Psoas muscle (tissue), 8 donors: ENCODE results near the gene PRR22. TPM values are rescaled to one million over a fixed set of nuclear protein-coding genes. Genes with fewer than 3 reads are reported as not detected.

Source experiments
- ATAC-seq, 4 donors: fragments of 200-7000 bp; cut with Tn5 transposase; one replicate each; pipeline ENCODE4 v1.9.1; 2020; ENCODE audit warnings: moderate library complexity in 3 of 4, mild to moderate bottlenecking in 2 of 4
- DNase-seq, 2 donors: peaks; one replicate each; pipeline ENCODE4 v3.0.0-alpha.2; 2020
- H3K27ac ChIP-seq: fragments of 200-600 bp; one replicate; pipeline ENCODE4 v1.8.0; 2022
- H3K27me3 ChIP-seq, 3 donors: fragments of 200-600 bp in 1 of 3; one replicate each; pipeline versions ENCODE4 v1.6.1 to v1.8.0; 2013 to 2022; ENCODE audit warnings: low read length in 2 of 3, mild to moderate bottlenecking in 2 of 3, moderate library complexity in 1 of 3; ENCODE audit not compliant: insufficient read depth in 3 of 3
- H3K36me3 ChIP-seq, 2 donors: fragments of 200-600 bp in 1 of 2; one replicate each; pipeline versions ENCODE4 v1.6.1 to v1.8.0; 2013 to 2022; ENCODE audit warnings: low read depth in 1 of 2, mild to moderate bottlenecking in 1 of 2, moderate library complexity in 1 of 2; ENCODE audit not compliant: insufficient read depth in 1 of 2
- H3K4me1 ChIP-seq: fragments of 200-600 bp; one replicate; pipeline ENCODE4 v1.8.0; 2022
- H3K4me3 ChIP-seq: fragments of 200-600 bp; one replicate; pipeline ENCODE4 v1.8.0; 2022; ENCODE audit warnings: mild to moderate bottlenecking
- H3K9me3 ChIP-seq: fragments of 200-600 bp; one replicate; pipeline ENCODE4 v1.8.0; 2022
- CTCF ChIP-seq: fragments of 200-600 bp; IDR thresholded peaks from one replicate; pipeline ENCODE4 v1.8.0; 2022; ENCODE audit warnings: antibody characterized with exemption
- WGBS, 3 donors: extraction: QIAGEN DNeasy Blood & Tissue Kit; methylation state at CpG; one replicate each; pipeline versions ENCODE4 v1.1.6 to v1.1.7; 2013; 5-methylcytosine and 5-hydroxymethylcytosine counted together
- intact Hi-C, 2 donors: fragments of 100-400 bp; cut with DNase I; formaldehyde crosslinking; loops; one replicate each; pipeline versions ENCODE4 v1.11.0 to v1.14.2; 2022
- polyA plus RNA-seq, 3 donors: library from polyadenylated mRNA; stranded (reverse); fragments of 200-250 nt; gene quantifications; one replicate each; pipeline ENCODE4 v1.2.3, GENCODE V29; 2013
- total RNA-seq, 4 donors: library from RNA; stranded (reverse); fragmentation: NEBNext Ultra II Directional in 2 of 4; extraction: Animal tissue kit (Norgen Biotek cat#: 25700) in 2 of 4; gene quantifications; one replicate each; pipeline versions ENCODE4 v1.2.1 to v1.2.4, GENCODE V29; 2021 to 2023
- donor health status: healthy with polysubstance abuse.
- donor health status: DM: no; HTN: no; CAD: no; lungs with moderate emphysema.
- donor health status: Bipolar disorder and iron deficiency.
- donor health status: healthy.
- donor health status: DM: yes; HTN: yes; CAD: no.
- donor health status: DM: no; HTN: no; CAD: no.
- donor health status: DM: no; HTN: no; CAD: no.
- donor health status: DM: yes; HTN: yes; CAD: no.

The PRR22 gene
- total and polyA plus RNA-seq, 7 donors = 0.57 to 2.7 (median 1.2) TPM

DNA sequence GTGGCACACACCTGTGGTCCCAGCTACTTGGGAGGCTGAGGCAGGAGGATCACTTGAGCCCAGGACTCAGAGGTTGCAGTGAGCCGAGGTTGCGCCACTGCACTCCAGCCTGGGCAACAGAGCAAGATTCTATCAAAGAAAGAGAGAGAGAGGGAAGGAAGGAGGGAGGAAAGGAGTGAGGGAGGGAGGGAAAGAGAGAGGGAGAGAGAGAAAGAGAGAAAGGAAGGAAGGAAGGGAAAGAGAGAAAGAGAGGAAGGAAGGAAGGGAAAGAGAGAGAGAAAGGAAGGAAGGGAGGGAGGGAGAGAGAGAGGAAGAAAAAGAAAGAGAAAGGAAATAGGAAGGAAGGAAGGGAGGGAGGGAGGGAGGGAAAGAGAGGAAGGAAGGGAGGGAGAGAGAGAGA lies 32.7 kb upstream of the PRR22 start:
- WGBS, 3 donors = 82 to 89% (median 87%) methylated on average over 2 of the region's 2 CpGs
- Histone ChIP-seq H3K4me3 (no peak overlapping the region), H3K9me3 (no peaks in the 10 kb centered on the region), H3K36me3 (no peaks in the 10 kb centered on the region), H3K27ac (no peak overlapping the region), H3K27me3 (peaks cover 0 to 43% (median 3%) of the 10 kb centered on the region in 3 donors), H3K4me1 (no peaks in the 10 kb centered on the region)
- no peak for ATAC-seq
- TF ChIP-seq CTCF = no peak
- DNase-seq = no peak
- intact Hi-C loops = no loop called here

DNA sequence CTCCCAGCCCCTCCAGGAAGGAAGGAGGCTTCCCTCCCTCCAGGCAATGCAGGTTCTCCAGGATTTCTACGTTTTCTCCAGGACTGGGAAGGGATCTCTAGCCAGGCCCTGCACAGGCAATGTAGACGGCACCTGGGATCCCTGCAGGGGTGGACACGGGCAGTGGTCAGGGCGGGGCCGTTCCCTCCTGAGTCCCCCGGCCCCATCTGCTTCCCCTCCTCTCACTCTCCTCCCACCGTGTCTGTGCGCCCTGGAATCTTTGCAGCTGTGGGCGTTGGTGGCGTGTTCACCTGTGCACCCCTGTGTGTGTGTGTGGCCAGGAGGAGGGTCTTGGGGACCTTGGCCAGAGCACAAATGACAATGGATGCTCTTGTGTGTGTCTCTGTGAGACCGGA lies 30.3 kb upstream of the PRR22 start:
- H3K4me1 ChIP-seq = no peaks in the 10 kb centered on the region
- peaks cover 0 to 41% (median 3%) of the 10 kb centered on the region in 3 donors for H3K27me3 ChIP-seq
- no peak overlapping the region for H3K27ac ChIP-seq
- TF ChIP-seq CTCF = no peak
- ATAC-seq (no peak), DNase-seq (no peak)
- H3K36me3 ChIP-seq = no peaks in the 10 kb centered on the region
- intact Hi-C loops = no loop called here
- no peaks in the 10 kb centered on the region for H3K9me3 ChIP-seq
- no peak overlapping the region for H3K4me3 ChIP-seq
- 40 to 56% (median 50%) methylated on average over 11 of the region's 11 CpGs for WGBS, 3 donors

GRCh38 chr19:5814123-5814851 lies 29.7 kb upstream of the PRR22 start:
- WGBS, 3 donors = 66 to 71% (median 70%) methylated on average over 8 to 9 of the region's 9 CpGs
- no peak overlapping the region for H3K27ac ChIP-seq
- intact Hi-C loops = no loop called here
- DNase-seq = no peak
- H3K4me1 ChIP-seq = no peaks in the 10 kb centered on the region
- TF ChIP-seq CTCF = no peak
- H3K36me3 ChIP-seq = no peaks in the 10 kb centered on the region
- no peak for ATAC-seq
- no peak overlapping the region for H3K4me3 ChIP-seq
- no peaks in the 10 kb centered on the region for H3K9me3 ChIP-seq
- peaks cover 0 to 37% (median 3%) of the 10 kb centered on the region in 3 donors for H3K27me3 ChIP-seq

- DNase-seq = no peak
- H3K27ac ChIP-seq = no peak overlapping the region
- intact Hi-C loops = no loop called here
- H3K36me3 ChIP-seq = no peaks in the 10 kb centered on the region
- no peak overlapping the region for H3K4me3 ChIP-seq
- peaks cover 0 to 44% (median 5%) of the 10 kb centered on the region in 3 donors for H3K27me3 ChIP-seq
- TF ChIP-seq CTCF = no peak
- H3K9me3 ChIP-seq = no peaks in the 10 kb centered on the region
- no peak for ATAC-seq
- H3K4me1 ChIP-seq = no peaks in the 10 kb centered on the region
- 83 to 86% (median 83%) methylated on average over 4 of the region's 4 CpGs for WGBS, 3 donors
Measured at GRCh38 chr19:5811117-5811516, 26.6 kb upstream of the PRR22 start.

DNA sequence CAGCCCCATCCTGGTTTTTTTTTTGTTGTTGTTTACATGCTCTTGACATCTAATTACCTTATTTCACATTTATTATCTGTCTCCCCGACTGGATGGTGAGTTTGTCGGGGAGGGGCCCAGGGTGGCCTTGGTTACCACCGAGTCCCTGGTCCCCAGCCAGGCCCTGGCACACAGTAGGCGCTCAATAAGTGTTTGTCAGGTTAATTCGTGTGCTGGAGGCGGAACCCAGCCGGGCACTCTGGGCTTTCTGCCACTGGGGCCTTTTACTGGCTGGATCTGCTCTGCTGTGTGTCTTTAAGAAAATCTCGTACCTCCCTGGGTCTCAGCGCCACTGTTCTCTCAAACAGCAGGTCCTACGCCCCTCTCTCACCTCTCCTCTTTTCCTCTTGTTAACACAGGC lies 24.9 kb upstream of the PRR22 start:
- intact Hi-C loops = loop anchor here in 1 of 2 donors (10.0 kb wide), 1 partner anchor 215 kb away; no protein-coding TSS in a partner anchor
- TF ChIP-seq CTCF = no peak
- DNase-seq (no peak), ATAC-seq (no peak)
- peaks cover 0 to 50% (median 11%) of the 10 kb centered on the region in 3 donors for H3K27me3 ChIP-seq
- no peaks in the 10 kb centered on the region for H3K36me3 ChIP-seq
- WGBS, 3 donors = 69 to 79% (median 76%) methylated on average over 10 of the region's 10 CpGs
- H3K27ac ChIP-seq = no peak overlapping the region
- no peak overlapping the region for H3K4me3 ChIP-seq
- no peaks in the 10 kb centered on the region for H3K9me3 ChIP-seq
- H3K4me1 ChIP-seq = no peaks in the 10 kb centered on the region
